Progenitor cell of endocrine pancreas (in vitro differentiated cells): Measurements from ENCODE around the gene CYB561. TPM values are rescaled to one million over a fixed set of nuclear protein-coding genes. Genes with fewer than 3 reads are reported as not detected.

Experiments
- DNase-seq: peaks from one replicate; pipeline ENCODE4 v3.0.0; 2021; ENCODE audit warnings: low spot score; ENCODE audit not compliant: unreplicated experiment
- H3K27ac Mint-ChIP-seq: 2 replicates; pipeline ENCODE4 v1.8.0; 2021; ENCODE audit warnings: mild to moderate bottlenecking, moderate library complexity, mixed read lengths
- H3K27me3 Mint-ChIP-seq: 2 replicates; pipeline ENCODE4 v1.8.0; 2021; ENCODE audit warnings: mixed read lengths
- H3K36me3 Mint-ChIP-seq: 2 replicates; pipeline ENCODE4 v1.8.0; 2022; ENCODE audit warnings: mixed read lengths; ENCODE audit not compliant: insufficient read depth
- H3K4me1 Mint-ChIP-seq: 2 replicates; pipeline ENCODE4 v1.8.0; 2021; ENCODE audit warnings: low read depth, mixed read lengths
- H3K4me3 Mint-ChIP-seq: 2 replicates; pipeline ENCODE4 v1.8.0; 2021; ENCODE audit warnings: low read depth, mild to moderate bottlenecking, moderate library complexity, mixed read lengths
- H3K9me3 Mint-ChIP-seq: 2 replicates; pipeline ENCODE4 v1.8.0; 2021; ENCODE audit warnings: low read depth, mixed read lengths
- total RNA-seq: library from RNA; stranded (reverse); gene quantifications from 2 replicates; pipeline ENCODE4 v1.2.1, GENCODE V29; 2021
- TF ChIP-seq, protein P1 (sequence below): fragments of 200-600 bp; sonication (generic); IDR thresholded peaks from one replicate; pipeline ENCODE4 v1.5.0; 2021; ENCODE audit warnings: antibody characterized with exemption, mild to moderate bottlenecking; ENCODE audit not compliant: unreplicated experiment

The CYB561 gene
- total RNA-seq, 1 donor from 2014 or later: 34.5 TPM

GRCh38 chr17:63406689-63407330, 39.3 kb downstream of the CYB561 start:
- TF ChIP-seq, protein P1, sequence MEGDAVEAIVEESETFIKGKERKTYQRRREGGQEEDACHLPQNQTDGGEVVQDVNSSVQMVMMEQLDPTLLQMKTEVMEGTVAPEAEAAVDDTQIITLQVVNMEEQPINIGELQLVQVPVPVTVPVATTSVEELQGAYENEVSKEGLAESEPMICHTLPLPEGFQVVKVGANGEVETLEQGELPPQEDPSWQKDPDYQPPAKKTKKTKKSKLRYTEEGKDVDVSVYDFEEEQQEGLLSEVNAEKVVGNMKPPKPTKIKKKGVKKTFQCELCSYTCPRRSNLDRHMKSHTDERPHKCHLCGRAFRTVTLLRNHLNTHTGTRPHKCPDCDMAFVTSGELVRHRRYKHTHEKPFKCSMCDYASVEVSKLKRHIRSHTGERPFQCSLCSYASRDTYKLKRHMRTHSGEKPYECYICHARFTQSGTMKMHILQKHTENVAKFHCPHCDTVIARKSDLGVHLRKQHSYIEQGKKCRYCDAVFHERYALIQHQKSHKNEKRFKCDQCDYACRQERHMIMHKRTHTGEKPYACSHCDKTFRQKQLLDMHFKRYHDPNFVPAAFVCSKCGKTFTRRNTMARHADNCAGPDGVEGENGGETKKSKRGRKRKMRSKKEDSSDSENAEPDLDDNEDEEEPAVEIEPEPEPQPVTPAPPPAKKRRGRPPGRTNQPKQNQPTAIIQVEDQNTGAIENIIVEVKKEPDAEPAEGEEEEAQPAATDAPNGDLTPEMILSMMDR: peak; percentile 86
- H3K36me3 Mint-ChIP-seq: no peaks in the 10 kb centered on the region
- no peaks in the 10 kb centered on the region for H3K4me1 Mint-ChIP-seq
- no peak overlapping the region for H3K4me3 Mint-ChIP-seq
- H3K27me3 Mint-ChIP-seq: no peaks in the 10 kb centered on the region
- no peaks in the 10 kb centered on the region for H3K9me3 Mint-ChIP-seq
- DNase-seq: peak; percentile 56
- H3K27ac Mint-ChIP-seq: peak overlapping the region; percentile 14

DNA sequence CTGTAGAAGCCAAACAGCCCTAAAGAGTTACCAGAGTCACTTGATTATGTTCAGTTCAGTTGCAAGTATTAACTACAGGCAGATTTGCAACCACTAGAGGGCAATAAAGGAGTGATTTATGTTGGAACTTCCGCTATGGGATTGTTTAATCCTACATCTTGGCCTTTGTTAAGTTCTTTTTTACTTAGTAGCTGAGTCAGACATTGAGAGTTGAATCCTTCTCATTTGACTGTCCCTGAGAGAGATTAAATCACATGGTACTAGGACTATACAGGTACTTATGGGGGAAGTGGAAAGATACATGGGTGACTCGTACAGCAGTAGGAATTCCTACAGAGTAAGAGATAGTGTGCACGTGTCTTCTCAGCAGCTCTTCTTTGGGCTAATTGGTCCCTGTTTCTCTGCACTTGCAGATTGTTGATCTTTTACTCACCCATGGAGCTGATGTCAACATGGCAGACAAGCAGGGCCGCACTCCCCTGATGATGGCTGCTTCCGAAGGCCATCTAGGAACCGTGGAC, 40.3 kb downstream of the CYB561 start:
- no peaks in the 10 kb centered on the region for H3K9me3 Mint-ChIP-seq
- TF ChIP-seq, protein P1: peak; percentile 67
- H3K36me3 Mint-ChIP-seq: no peaks in the 10 kb centered on the region
- no peak for DNase-seq
- H3K27ac Mint-ChIP-seq: no peak overlapping the region
- H3K4me1 Mint-ChIP-seq: no peaks in the 10 kb centered on the region
- no peak overlapping the region for H3K4me3 Mint-ChIP-seq
- H3K27me3 Mint-ChIP-seq: no peaks in the 10 kb centered on the region

DNA sequence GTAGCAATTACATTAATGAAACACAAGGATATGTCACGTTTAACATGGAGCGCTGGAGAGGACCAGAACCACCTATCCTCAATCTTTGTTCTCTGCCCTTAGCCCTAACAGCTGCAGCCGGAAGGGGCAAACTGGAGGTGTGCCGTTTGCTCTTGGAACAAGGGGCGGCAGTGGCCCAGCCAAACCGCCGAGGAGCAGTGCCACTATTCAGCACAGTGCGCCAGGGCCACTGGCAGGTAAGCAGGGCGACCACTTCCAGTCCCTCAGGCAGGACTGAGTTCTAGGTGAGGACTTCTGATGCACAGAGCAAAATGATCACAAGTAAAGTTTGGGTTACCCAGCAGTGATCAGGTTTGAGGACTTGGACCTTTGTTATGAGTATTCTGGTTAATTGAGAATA, 41.1 kb downstream of the CYB561 start:
- no peak for DNase-seq
- Mint-ChIP-seq H3K36me3 (no peaks in the 10 kb centered on the region), H3K27me3 (no peaks in the 10 kb centered on the region), H3K4me1 (no peaks in the 10 kb centered on the region), H3K9me3 (no peaks in the 10 kb centered on the region), H3K4me3 (no peak overlapping the region), H3K27ac (no peak overlapping the region)
- TF ChIP-seq, protein P1: no peak

GRCh38 chr17:63402431-63403212, 43.5 kb downstream of the CYB561 start:
- H3K27ac Mint-ChIP-seq: no peak overlapping the region
- TF ChIP-seq, protein P1: no peak
- H3K9me3 Mint-ChIP-seq: no peaks in the 10 kb centered on the region
- no peaks in the 10 kb centered on the region for H3K36me3 Mint-ChIP-seq
- H3K27me3 Mint-ChIP-seq: no peaks in the 10 kb centered on the region
- DNase-seq: no peak
- no peak overlapping the region for H3K4me3 Mint-ChIP-seq
- no peaks in the 10 kb centered on the region for H3K4me1 Mint-ChIP-seq

GRCh38 chr17:63399856-63400255, 46.2 kb downstream of the CYB561 start:
- H3K4me3 Mint-ChIP-seq: no peak overlapping the region
- no peak overlapping the region for H3K27ac Mint-ChIP-seq
- TF ChIP-seq, protein P1: no peak
- H3K9me3 Mint-ChIP-seq: no peaks in the 10 kb centered on the region
- no peaks in the 10 kb centered on the region for H3K36me3 Mint-ChIP-seq
- DNase-seq: no peak
- no peaks in the 10 kb centered on the region for H3K27me3 Mint-ChIP-seq
- H3K4me1 Mint-ChIP-seq: no peaks in the 10 kb centered on the region
